Cardiac septum (tissue), 1 donor: ENCODE measurements around the gene NOS2. TPM values are rescaled to one million over a fixed set of nuclear protein-coding genes. Genes with fewer than 3 reads are reported as not detected.
"Not testable (repeated sequence)": the region's sequence is repeated elsewhere in the genome, so short reads cannot be mapped to it uniquely, and the experiment has no call there.

ENCODE experiments used
- DNase-seq: peaks from one replicate; pipeline ENCODE4 v3.0.0-alpha.2; 2020; ENCODE audit warnings: low spot score
- intact Hi-C: fragments of 100-400 bp; cut with DNase I; formaldehyde crosslinking; loops from one replicate; pipeline ENCODE4 v1.14.0; 2022
- total RNA-seq: library from RNA; stranded (reverse); fragmentation: NEBNext Ultra II Directional; extraction: Animal tissue kit (Norgen Biotek cat#: 25700); gene quantifications from one replicate; pipeline ENCODE4 v1.2.1, GENCODE V29; 2021
- donor health status: DM: no; HTN: no; CAD: no.

The NOS2 gene
- total RNA-seq, 1 donor from 2014 or later: 0.16 TPM

DNA sequence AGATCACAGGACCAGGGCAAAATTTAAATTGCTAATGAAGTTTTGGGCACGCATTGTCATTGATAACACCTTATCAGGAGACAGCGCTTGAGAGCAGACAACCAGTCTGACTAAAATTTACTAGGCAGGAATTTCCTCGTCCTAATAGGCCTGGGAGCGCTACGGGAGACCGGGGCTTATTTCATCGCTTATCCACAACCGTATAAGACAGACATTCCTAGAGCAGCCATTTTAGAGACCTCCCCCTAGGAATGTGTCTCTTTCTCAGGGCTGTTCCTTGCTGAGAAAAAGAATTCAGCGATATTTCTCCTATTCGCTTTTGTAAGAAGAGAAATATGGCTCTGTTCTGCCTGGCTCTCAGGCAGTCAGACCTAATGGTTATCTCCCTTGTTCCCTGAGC, 21.8 kb upstream of the NOS2 start:
- DNase-seq, intact Hi-C loops: not testable (repeated sequence)

DNA sequence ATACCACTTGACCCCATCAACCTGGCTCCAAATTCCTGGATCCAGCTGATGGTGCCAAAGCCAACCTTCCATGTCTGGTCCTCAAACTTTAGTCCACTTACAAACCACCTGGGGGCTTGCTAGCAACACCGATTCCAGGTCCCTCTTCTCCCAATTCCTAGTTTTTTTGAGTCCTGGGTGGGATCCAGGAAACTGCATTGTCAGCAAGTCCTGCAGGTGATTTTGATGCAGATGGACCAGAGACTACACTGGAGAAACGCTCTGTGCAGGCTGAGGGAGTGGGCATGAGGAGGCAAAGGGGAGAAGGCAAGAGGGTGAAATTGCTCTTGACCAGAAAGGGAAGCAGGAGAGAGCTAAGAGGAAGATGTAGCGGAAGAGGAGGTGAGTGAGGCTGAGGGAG, 21.0 kb upstream of the NOS2 start:
- no peak for DNase-seq
- intact Hi-C loops: no loop called here

DNA sequence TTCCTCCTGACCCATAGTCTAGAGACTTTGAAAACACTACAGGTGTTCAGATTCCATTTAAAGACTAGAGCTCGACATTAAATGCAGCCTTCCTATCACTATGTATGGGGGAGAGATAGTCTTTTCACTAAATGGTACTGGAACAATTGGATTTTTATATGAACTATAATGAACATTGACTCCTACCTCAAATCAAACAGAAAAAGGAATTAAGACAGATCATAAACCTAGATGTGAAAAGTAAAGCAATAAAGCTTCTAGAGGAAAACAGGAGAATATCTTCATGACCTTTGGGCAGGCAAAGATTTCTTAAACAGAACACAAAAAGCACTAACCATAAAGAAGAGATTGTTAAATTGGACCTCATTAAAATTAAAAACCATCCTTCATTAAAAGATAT, 18.8 kb upstream of the NOS2 start:
- intact Hi-C loops: no loop called here
- DNase-seq: no peak

DNA sequence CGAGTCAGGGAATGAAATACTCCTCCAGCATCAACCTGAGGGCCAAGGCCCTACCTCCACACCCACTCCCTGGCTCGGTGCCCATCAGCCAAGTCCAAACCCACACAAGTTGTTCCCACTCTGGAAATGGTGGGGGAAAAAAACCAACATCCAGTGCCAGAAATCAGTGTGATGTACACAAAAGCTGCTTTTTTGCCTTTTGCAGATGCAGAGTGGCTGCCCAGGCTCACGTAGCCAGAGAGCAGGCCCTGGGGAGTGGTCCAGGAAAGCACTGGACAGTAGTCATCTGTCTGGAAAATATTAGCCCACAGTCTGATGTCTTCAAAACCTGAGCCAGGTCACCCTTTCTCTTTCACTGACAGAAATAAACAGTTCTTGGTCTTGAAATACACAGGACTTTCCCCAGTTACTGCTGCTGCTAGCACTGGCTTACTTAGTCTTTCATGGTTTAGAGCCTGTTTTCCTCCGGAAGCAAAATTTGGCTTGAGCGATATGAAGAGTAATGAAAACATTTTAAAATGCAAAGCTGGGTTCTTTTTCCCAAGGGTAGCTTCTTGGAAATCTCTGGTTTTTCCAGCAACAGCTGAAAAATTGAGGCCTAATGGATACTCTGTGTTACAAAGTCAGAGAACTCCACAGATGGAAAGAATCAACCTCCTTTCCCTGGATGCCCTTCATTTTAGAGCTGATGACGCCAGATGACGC, 18.2 kb upstream of the NOS2 start:
- intact Hi-C loops: no loop called here
- DNase-seq: no peak

DNA sequence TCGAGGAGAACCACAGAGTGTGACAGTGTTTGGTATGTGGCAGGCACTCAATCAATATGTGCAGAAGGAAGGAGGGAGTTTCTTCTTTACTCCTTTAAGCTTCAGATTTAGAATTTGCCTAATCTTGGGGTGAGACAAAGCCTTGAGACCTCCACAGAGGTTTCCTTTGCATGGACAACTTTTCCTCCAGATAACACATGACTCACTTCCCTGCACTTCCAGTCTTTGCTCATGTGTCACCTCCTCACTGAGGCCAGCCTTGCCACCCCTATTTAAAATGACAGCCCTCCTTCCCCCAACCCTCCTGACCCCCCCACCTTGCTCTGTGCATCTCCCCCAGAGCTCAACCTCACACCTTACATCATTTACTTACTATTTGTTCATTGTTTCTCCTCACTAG, 17.4 kb upstream of the NOS2 start:
- intact Hi-C loops: no loop called here
- no peak for DNase-seq

DNA sequence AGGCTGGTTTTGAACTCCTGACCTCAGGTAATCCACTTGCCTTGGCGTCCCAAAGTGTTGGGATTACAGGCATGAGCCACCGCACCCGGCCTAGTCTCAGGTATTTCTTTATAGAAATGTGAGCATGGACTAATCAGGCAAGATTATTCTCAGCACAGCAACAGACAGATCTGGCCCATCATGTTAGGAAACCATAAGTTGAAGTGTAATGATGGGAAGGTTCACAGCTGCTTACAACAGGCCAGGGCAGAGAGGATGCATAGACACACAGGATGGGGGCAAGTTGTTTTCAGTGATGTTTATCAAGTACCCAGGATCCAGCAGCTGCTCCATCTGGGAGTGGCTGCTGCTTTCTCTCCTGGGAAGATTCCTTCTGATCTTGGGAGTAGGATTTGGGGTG, 16.6 kb upstream of the NOS2 start:
- intact Hi-C loops: no loop called here
- no peak for DNase-seq

DNA sequence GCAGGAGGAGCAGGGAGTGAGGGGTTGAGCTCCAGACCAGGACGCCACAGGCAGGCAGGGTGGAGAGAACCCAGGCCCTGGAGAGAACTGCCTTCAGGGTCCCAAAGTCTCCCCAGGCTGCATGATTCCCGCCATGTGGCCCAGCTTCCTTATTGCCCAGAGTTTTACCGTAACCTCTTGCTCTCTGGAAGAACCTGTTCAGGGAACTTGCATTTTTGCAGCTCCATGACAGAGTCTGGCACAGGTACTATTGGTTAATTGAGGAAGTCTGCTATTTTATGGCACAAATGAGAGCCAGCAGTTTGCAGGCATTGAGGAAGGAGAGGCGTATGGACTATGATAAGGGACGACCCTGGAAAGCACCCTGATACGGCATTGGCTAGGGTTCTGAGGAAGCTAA, 11.6 kb upstream of the NOS2 start:
- no peak for DNase-seq
- intact Hi-C loops: no loop called here

DNA sequence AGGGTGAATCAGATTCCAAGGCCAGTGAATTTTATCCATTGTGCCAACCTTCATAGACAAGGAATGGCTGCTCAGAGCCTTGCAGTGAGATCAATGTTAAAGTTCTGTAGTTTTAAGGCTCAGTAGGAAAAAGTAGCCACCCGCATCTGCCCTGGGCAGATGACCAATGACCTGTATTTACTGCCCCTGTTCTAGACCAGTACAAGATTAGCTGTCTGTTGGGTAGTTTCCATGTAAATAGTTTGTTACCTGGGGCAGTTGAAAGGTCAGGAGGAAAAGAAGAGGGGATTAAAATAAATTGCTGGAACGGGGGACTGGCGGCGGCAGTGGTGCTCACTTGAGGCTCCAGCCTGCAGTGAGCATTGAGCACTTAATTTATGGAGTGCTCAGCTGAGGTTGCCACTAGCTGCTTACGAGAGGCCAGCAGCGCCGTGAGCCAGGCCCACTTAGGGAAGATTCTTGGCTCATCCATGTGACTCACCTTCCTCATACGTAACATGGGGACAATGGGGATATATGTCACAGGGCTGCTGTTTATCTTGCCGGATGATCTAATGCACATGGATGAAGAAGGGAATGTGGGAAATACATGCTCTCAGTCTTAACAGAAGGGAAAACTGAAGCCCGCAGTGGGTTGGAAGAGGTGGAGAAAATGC, 10.7 kb upstream of the NOS2 start:
- no peak for DNase-seq
- intact Hi-C loops: no loop called here

DNA sequence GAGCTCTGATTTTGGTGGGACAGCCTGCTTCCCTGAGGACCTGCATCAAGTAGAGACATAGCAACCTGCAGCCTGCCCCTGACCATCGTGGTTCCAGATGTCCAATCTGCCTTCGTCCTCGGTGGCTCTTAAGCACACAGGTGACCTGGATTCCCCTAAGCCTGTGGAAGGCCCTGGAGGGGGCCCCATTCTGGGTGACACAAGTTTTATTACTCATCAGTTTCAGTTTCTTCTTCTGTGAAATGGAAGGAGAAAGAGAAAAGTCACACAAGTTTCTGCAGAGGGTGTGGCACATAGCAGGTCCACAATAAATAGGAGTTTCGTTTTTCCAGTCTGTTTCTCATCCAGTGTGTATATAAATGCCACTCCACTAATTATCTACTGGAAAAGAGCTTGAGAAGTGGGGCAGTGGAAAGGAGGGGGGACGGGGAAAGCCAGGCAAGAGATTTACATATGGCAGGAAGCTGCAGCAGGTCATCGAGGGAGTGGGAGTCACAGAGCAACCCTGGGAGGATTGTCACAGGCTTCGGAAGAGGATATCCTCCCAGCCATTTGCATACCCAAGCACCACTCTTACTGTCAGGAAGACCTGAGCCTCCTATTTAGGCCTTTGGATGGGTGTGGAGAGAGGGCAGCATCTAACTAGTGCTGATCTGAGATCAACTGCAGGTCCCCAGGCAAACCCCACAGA, 10.0 kb upstream of the NOS2 start:
- DNase-seq: no peak
- intact Hi-C loops: no loop called here

DNA sequence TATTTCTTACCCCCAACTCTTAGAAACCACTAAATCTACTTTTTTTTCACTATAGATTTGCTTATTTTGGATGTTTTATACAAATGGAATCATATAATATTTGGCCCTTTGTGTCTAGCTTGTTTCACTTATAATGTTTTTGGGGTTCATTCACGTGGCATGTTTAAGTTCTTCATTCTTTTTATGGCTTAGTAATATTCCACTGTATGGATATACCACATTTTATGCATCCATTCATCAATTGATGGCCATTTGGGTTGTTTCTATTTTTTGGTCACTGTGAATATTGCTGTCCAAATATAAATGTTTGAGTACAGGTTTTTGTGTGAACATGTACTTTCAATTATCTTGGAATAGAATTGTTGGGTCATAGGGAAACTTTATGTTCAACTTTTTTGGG, 9.2 kb upstream of the NOS2 start:
- intact Hi-C loops: loop anchor here (5.0 to 10.0 kb wide), 2 partner anchors 438 to 535 kb away; no protein-coding TSS in a partner anchor
- DNase-seq: no peak

DNA sequence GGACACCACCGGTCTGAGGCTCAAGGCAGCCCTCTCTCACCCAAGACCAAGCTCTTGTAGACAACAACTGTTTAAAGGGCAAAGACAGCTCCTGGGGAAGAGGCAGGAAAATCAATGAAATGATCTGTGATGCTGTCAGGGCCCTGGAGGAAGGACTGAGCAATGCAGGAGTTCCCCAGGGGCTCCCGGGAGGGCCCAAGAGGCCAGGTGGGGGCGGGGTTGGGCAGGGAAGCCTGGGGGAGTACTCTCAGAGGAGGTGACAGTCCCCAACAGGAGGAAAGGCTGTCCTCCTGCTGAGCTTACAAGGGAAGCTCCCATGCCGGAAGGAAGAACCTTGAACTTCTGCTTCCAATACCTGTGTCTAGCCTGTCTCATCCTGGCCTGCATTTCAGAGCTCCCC, 8.3 kb upstream of the NOS2 start:
- DNase-seq: no peak
- intact Hi-C loops: loop anchor here (5.0 to 10.0 kb wide), 2 partner anchors 439 to 536 kb away; no protein-coding TSS in a partner anchor

DNA sequence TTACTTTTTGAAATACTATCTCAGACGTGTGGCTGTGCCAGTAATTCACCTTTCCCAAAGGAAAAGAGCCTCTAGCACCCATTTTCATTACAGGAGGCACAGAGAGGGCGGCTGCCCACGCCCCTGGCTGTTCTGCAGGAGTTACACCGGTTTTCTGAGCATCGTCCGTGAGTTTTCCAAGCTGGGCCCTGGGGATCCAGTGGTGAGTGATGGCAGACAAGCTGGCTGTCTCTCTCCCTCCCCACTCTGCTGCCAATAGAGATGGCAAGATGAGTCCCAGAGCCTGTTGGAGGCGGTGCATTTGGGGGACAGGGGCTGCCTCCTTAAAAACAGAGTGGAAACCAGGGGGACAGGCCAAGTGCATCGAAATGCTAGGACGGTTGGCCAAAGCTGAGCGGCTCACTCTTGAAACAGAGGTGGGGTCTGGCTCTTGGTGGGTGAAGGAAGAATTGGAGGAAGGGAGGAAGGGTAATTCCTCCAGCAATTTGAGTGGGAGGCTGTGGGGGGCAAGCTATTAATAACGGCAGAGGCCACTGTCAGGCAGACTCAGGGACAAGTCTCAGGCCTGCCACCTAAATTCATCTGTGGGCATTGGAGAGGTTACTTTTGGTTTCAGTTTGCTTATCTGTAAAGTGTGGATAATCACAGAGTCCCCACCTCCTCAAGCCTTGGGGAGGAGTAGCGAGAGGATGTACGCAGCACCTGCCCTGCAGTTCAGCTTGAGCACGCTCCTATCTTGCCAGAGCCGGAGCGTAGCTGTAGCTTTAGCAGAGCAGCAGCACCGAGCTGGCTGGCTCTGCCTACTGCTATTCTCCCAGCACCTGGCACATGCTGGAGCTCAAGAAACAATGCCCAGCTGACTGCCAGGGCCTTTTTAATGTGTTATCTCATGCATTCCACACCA, 7.5 kb upstream of the NOS2 start:
- intact Hi-C loops: loop anchor here (5.0 to 10.0 kb wide), 2 partner anchors 439 to 537 kb away; no protein-coding TSS in a partner anchor
- DNase-seq: no peak

DNA sequence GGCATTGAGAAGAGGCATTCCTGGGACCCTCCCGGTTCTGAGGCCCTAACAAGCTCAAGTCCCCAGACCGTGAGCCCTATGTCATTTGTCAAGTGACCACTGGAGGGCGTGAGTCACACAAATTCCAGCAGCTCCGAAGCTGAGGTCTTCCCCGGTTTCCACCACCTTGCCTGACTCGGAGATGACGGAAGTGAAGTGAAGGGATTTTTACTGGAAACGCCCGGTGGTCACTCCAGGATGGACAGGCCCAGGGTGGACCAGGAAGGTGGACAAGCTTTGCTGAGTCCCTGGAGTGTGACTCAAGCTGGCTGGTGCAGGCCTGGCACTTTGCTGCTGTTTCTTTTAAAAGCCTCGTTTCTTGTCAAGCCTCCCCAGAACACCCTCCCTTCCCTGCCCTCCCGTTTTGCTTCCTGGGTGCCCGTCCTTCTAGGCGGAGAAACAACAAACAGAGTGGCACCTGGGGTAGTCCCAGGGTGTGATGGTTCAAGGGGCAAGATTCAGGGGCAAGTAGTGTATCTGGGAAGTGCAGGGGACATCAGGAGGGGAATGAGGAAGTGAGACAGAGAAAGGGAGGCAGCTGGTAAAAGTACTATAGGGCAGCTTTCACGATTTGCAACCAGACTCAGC, 5.3 kb upstream of the NOS2 start:
- intact Hi-C loops: loop anchor here (2.0 to 10.0 kb wide), 3 partner anchors 75 to 539 kb away; no protein-coding TSS in a partner anchor

DNA sequence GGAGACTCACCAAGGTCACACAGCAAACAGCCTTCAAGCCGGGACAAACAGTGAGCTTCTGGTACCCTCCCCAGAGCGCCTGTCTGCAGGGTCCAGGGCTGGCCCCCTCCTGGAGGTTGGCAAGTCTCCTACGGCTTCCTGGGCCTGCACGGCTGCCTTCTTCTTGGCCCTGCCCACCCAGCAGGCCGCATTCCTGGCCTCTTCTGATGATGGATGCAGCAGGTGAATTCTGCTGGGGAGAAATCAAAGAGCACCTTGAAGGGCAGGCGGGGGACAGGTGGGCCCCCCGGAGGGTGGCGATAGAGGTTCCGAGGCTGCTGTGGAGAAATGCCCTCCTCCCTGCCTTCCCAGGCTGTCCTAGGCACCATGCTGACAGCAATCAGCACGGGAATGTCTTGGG, 3.8 kb upstream of the NOS2 start:
- no peak for DNase-seq

More for the DNA sequence above, 5.3 kb upstream of the NOS2 start:
- DNase-seq: peak; percentile 86

DNA sequence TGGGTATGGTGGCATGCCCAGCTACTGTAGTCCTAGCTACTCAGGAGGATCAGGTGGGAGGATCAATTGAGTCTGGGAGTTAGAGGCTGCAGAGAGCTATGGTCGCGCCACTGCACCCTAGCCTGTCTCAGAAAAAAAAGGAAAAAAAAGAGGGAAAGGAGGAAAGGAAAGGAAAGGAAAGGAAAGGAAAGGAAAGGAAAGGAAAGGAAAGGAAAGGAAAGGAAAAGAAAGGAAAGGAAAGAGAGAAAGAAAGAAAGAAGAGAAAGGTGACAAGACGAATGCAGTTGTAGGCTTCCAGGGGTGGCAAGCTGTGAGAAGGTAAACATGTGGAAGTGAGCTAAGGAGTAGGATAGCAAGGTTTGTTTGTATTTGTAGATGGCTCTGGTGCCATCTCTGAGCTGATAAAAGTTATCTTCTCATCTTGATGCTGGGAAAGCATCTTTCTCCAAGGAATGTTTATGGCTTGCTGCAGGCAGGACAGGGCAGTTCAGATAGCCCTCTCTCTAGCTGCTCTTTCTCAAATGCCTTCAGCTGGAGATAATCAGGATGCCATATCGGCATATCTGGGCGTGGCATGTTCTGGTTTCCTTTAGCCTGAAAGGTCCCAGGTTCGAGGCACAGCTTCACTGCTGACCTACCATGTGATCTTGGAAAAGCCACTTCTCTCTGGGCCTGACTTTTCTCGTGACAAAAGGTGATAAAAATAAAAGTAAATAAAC, 2.8 kb upstream of the NOS2 start:
- intact Hi-C loops: loop anchor here (10.0 kb wide), 1 partner anchor 542 kb away; no protein-coding TSS in a partner anchor
- no peak for DNase-seq

More for the DNA sequence above, 3.8 kb upstream of the NOS2 start:
- intact Hi-C loops: loop anchor here (2.0 to 10.0 kb wide), 2 partner anchors 77 to 541 kb away; no protein-coding TSS in a partner anchor

DNA sequence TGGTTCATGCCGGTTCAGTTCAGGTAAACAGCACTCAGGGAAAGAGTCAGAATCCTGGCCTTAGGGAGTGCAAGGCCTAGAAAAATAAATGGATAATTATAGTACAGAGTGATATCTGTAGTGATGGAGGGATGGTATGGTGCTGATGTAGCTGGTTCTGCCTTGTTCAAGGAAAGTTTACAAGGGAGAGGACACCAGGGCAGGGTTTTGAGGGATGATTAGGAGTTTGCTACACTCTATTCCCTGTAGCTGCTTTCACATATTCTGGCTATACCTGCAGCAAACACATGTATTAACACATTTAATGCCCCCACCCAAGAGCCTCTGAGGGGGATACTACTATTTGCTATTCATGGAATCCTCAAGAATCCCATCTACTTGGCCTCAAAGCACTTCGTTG, 1.7 kb upstream of the NOS2 start:
- DNase-seq: no peak
- intact Hi-C loops: loop anchor here (10.0 kb wide), 1 partner anchor 543 kb away; no protein-coding TSS in a partner anchor

DNA sequence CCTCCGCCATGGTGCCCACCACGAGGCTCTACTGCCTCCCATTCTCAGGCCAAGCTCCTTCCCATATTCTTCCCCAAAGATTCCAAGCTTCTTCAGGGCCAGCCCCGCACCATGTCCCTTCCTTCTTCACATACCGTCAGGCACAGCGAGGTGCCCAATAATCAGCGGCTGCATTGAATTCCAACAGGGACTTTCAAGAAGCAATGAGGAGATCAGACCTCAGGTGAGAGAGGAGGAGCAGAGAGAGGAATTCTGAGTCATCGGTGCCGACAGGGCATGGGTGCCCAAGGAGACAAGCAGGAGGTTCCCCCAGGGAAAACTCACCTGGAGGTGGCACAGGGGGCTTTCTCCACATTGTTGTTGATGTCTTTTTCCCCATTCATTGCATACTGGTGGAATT, 2.0 kb downstream of the NOS2 start:
- intact Hi-C loops: no loop called here
- DNase-seq: no peak

DNA sequence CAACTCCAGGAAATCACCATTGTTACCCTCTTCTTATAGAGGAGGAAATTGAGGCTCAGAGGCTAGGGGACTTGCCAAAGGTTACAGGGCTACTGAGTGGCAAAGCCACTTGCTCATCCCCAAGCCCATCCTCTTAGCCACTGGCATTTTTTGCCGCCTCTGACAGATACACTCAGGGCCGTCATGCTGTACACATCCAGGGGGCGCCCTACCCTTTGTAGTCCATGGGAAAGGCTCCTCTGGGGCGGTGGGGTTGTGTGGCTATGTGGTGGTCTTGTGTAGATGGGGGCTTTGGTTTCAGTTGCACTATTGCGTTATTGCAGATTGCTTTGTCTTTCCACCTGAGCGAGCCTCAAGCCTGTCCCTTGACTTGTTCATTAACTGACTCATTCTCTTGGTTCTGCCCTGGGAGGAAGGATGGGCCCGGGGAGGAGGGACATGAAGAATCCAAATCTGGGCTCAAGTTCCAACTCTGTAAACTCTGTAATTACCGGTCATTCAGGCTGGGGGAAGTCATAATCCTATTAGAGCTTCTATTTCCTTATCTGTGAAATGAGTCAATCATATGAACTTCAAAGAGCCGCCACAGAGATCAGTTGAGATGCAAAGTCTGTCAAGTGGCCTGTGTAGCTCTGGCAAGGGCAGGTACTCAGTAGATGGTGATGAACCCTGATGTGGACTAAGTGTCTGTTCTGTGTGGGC, 2.8 kb downstream of the NOS2 start:
- intact Hi-C loops: no loop called here
- no peak for DNase-seq
